ENCODE measurements around the gene LAMA2. TPM values are rescaled to one million over a fixed set of nuclear protein-coding genes. Genes with fewer than 3 reads are reported as not detected.

The LAMA2 gene
- total and polyA plus RNA-seq, 2 donors (not counting 3 experiments of a cell fraction or from before 2014, with no cell fraction given), result 0.51 to 0.75 TPM

GRCh38 chr6:128874863-128875262 is 8.1 kb upstream of the LAMA2 start:
- Histone ChIP-seq H3K27ac (ENCODE audit: insufficient read depth, low read depth, low read length) (no peak overlapping the region), H3K9me3 (replicated peaks; ENCODE audit: control insufficient read depth, insufficient read depth, low read length) (no peaks in the 10 kb centered on the region), H3K27me3 (ENCODE audit: control insufficient read depth in 2 of 2, insufficient read depth in 2 of 2, low read length in 2 of 2) (no peaks in the 10 kb centered on the region), H3K4me1 (ENCODE audit: control insufficient read depth, extremely low read depth, insufficient read depth, low read length) (no peaks in the 10 kb centered on the region), H3K4me3 (replicated peaks in 1 of 3; ENCODE audit: insufficient read depth in 1 of 3, low read depth in 1 of 3, low read length in 3 of 3) (no peak overlapping the region), H3K9ac (replicated peaks; ENCODE audit: extremely low read depth, insufficient read depth, low read length) (no peak overlapping the region), H3K4me2 (ENCODE audit: insufficient read depth, low read length) (no peak overlapping the region), H3K79me2 (ENCODE audit: control insufficient read depth, insufficient read depth, low read length) (no peaks in the 10 kb centered on the region), H3K9me1 (replicated peaks; ENCODE audit: control insufficient read depth, extremely low read depth, insufficient read depth, low read length) (no peaks in the 10 kb centered on the region), H4K20me1 (replicated peaks; ENCODE audit: control insufficient read depth, extremely low read depth, insufficient read depth, low read length) (no peaks in the 10 kb centered on the region), H2AFZ (ENCODE audit: low read depth, low read length) (no peak overlapping the region), H3K36me3 (ENCODE audit: control insufficient read depth in 2 of 2, extremely low read depth in 1 of 2, insufficient read depth in 2 of 2, low read length in 2 of 2) (no peaks in the 10 kb centered on the region)
- BruUV-seq (replicated peaks), result no TSS peak
- intact Hi-C loops (cut with micrococcal nuclease), result no loop called here
- no peak for DNase-seq (ENCODE audit: low read depth, low spot score)
- ChIA-PET CTCF (no interaction called here), POLR2A (no interaction called here)
- no peak for TF ChIP-seq MYC (IDR thresholded peaks at IDR 0.05; ENCODE audit: low read depth, low read length)
- no peak for TF ChIP-seq POLR2A (IDR thresholded peaks at IDR 0.05; ENCODE audit: low read depth, low read length)
- TF ChIP-seq CTCF (IDR thresholded peaks at IDR 0.05; ENCODE audit: extremely low read depth in 1 of 2, insufficient read depth in 1 of 2, low read depth in 1 of 2, low read length in 2 of 2), result no peak
- no peak for TF ChIP-seq FOS (IDR thresholded peaks at IDR 0.05; ENCODE audit: borderline replicate concordance, insufficient read depth, low read length)
- TF ChIP-seq, protein P1, sequence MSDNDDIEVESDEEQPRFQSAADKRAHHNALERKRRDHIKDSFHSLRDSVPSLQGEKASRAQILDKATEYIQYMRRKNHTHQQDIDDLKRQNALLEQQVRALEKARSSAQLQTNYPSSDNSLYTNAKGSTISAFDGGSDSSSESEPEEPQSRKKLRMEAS (IDR thresholded peaks at IDR 0.05; ENCODE audit: insufficient read depth, insufficient read length), result no peak
- no peak for TF ChIP-seq POLR2AphosphoS5 (IDR thresholded peaks at IDR 0.05; ENCODE audit: insufficient read depth, low read depth, low read length)
- TF ChIP-seq GATA2 (IDR thresholded peaks at IDR 0.05; ENCODE audit: insufficient read depth, insufficient read length, low read depth, low read length), result no peak
- no peak for TF ChIP-seq EZH2 (IDR thresholded peaks at IDR 0.05; ENCODE audit: borderline replicate concordance, low read depth, low read length, severe bottlenecking)
- no peak for TF ChIP-seq JUN (IDR thresholded peaks at IDR 0.05; ENCODE audit: borderline replicate concordance, insufficient read depth, insufficient read length, low read depth)
- dilution Hi-C loops (cut with MboI; ENCODE audit: extremely low pct_ligation_motif_present, low sequenced_read_pairs), result no loop called here
- no peak for FAIRE-seq

Measured in endothelial cell of umbilical vein (primary cell).